OCI-LY7 (cell line): Measurements from ENCODE around the gene KLF13. TPM values are rescaled to one million over a fixed set of nuclear protein-coding genes. Genes with fewer than 3 reads are reported as not detected.

ENCODE experiments used
- BruUV-seq: library from RNA; stranded (reverse); fragments of 400-500 nt; replicated peaks from 2 replicates; lab custom pipeline; 2021; lab: Mats Ljungman, UMichigan
- CTCF ChIA-PET: fragments of 300-600 bp; sonication (Branson Sonifier 250); formaldehyde crosslinking; loops from one replicate; lab custom pipeline; 2022; ENCODE audit warnings: antibody characterized with exemption; ENCODE audit not compliant: unreplicated experiment; lab: Charles Lee
- POLR2A ChIA-PET: fragments of 300-600 bp; sonication (Branson Sonifier 250); formaldehyde crosslinking; loops from one replicate; lab custom pipeline; 2022; ENCODE audit warnings: antibody characterized with exemption; lab: Charles Lee
- DNase-seq: peaks from one replicate; pipeline ENCODE4 v3.0.0-alpha.2; 2015; ENCODE audit warnings: low spot score
- H2AFZ ChIP-seq: fragments of 200-600 bp; sonication (generic), shearing (Covaris generic); 2 replicates; pipeline ENCODE4 v1.6.1; 2014; ENCODE audit warnings: mild to moderate bottlenecking, antibody characterized with exemption, low read length, moderate library complexity
- H3K27ac ChIP-seq: fragments of 200-600 bp; sonication (generic); 2 replicates; pipeline ENCODE4 v1.5.1; 2014; ENCODE audit warnings: mixed run types, low read depth, mild to moderate bottlenecking, moderate library complexity, low read length, inconsistent platforms; ENCODE audit not compliant: poor library complexity, severe bottlenecking
- H3K36me3 ChIP-seq: fragments of 200-600 bp; sonication (generic); 2 replicates; pipeline ENCODE4 v1.6.1; 2014; ENCODE audit warnings: mild to moderate bottlenecking, antibody characterized with exemption, low read length, moderate library complexity, mixed read lengths; ENCODE audit not compliant: insufficient read depth
- H3K4me1 ChIP-seq: fragments of 200-600 bp; sonication (generic); 2 replicates; pipeline ENCODE4 v1.5.1; 2014; ENCODE audit warnings: mild to moderate bottlenecking, low read length; ENCODE audit not compliant: insufficient read depth, poor library complexity, severe bottlenecking
- H3K4me2 ChIP-seq: fragments of 200-600 bp; sonication (generic); 2 replicates; pipeline ENCODE4 v1.6.1; 2014; ENCODE audit warnings: mild to moderate bottlenecking, low read length
- H3K4me3 ChIP-seq: fragments of 200-600 bp; sonication (generic); 2 replicates; pipeline ENCODE4 v1.5.1; 2014; ENCODE audit warnings: mild to moderate bottlenecking, low read depth, low read length; ENCODE audit not compliant: poor library complexity, severe bottlenecking
- H3K79me2 ChIP-seq: fragments of 200-600 bp; sonication (generic); 2 replicates; pipeline ENCODE4 v1.6.1; 2016; ENCODE audit warnings: low read depth, mild to moderate bottlenecking, low read length, moderate library complexity, mixed read lengths; ENCODE audit not compliant: insufficient read depth
- H3K9me2 ChIP-seq: fragments of 200-600 bp; sonication (generic); 2 replicates; pipeline ENCODE4 v1.6.1; 2016; ENCODE audit warnings: mild to moderate bottlenecking, low read length, mixed read lengths; ENCODE audit not compliant: insufficient read depth
- H3K9me3 ChIP-seq: fragments of 200-600 bp; sonication (generic); 2 replicates; pipeline ENCODE4 v1.6.1; 2014; ENCODE audit warnings: mild to moderate bottlenecking, mixed run types, low read length, mixed read lengths
- H4K20me1 ChIP-seq: fragments of 200-600 bp; sonication (generic); 2 replicates; pipeline ENCODE4 v1.6.1; 2014; ENCODE audit warnings: mild to moderate bottlenecking, antibody characterized with exemption, low read length, moderate library complexity, mixed read lengths; ENCODE audit not compliant: insufficient read depth
- CTCF ChIP-seq: fragments of 200-600 bp; sonication (generic); conservative IDR thresholded peaks from 2 replicates; pipeline ENCODE4 v1.5.1; 2014; ENCODE audit warnings: mild to moderate bottlenecking, antibody characterized with exemption, low read length, moderate library complexity, mixed read lengths
- EZH2phosphoT487 ChIP-seq: fragments of 200-600 bp; sonication (generic); IDR thresholded peaks from 2 replicates; pipeline ENCODE4 v1.6.1; 2018; ENCODE audit warnings: low read depth, borderline replicate concordance, mild to moderate bottlenecking, mixed run types, antibody characterized with exemption, low read length, moderate library complexity, mixed read lengths
- intact Hi-C: fragments of 100-400 bp; cut with micrococcal nuclease; formaldehyde crosslinking; loops from one replicate; pipeline ENCODE4 v1.10.0; 2022; ENCODE audit not compliant: unreplicated experiment
- total RNA-seq, 2 experiments: library from RNA; depleted of rRNA in 1 of 2; stranded (reverse); fragments of >200 nt in 1 of 2; shearing (Covaris generic) in 1 of 2; gene quantifications; 2 replicates each; pipeline ENCODE4 v1.2.3, GENCODE V29; 2014 to 2022

KLF13 gene
- total RNA-seq, 2 experiments from 2014 or later: 63.2 to 64.6 TPM

DNA sequence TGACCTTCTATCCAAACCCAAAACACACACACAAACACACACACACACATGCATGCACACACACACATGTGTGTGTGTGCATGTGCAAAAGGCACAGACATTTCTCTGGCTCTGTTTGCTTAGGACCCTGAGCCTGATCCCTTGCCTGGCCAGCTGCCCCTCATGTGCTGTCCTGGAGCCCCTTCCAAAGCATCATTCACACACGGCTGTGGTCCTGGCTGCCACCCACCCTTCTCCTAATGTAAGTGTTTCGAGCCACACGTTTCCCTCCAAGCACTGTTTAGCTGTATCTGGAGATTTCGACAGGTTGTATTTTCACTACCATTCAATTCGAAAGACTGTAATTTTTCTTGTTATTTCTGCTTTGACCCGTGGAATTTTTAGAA lies 45.8 kb upstream of the KLF13 start:
- TF ChIP-seq CTCF (no peak), EZH2phosphoT487 (no peak)
- ChIA-PET POLR2A (interaction anchor here (0.7 kb wide), 1 partner anchor 27 kb away, joined by 3 read pairs; no protein-coding TSS in a partner anchor), CTCF (no interaction called here)
- no peak overlapping the region for H3K4me2 ChIP-seq
- intact Hi-C loops: no loop called here
- BruUV-seq: no TSS peak
- H3K4me1 ChIP-seq: peaks cover 10% of the 10 kb centered on the region
- H2AFZ ChIP-seq: no peak overlapping the region
- H3K36me3 ChIP-seq: no peaks in the 10 kb centered on the region
- H3K79me2 ChIP-seq: no peaks in the 10 kb centered on the region
- H3K9me3 ChIP-seq: 0 out of 2 replicates have a peak, but pooled peaks cover 5% of the 10 kb centered on the region
- no peak overlapping the region for H3K27ac ChIP-seq
- no peak for DNase-seq
- no peaks in the 10 kb centered on the region for H3K9me2 ChIP-seq
- H4K20me1 ChIP-seq: no peaks in the 10 kb centered on the region
- no peak overlapping the region for H3K4me3 ChIP-seq

DNA sequence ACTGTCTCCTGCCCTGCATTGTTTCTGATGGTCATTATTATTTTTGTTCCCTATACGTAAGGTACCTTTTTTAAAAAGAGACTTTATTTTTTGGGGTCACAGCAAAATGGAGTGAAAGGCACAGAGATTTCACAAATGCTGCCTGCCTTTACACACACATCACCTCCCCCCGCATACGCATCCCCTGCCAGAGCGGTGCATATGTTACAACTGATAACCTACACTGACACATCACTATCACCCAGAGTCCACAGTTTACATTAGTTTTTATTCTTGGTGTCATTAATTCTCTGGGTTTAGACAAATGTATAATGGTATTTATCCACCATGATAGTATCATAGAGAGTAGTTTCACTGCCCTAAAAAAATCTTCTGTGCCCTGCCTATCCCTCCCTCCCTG lies 43.6 kb upstream of the KLF13 start:
- intact Hi-C loops: no loop called here
- Histone ChIP-seq H3K27ac (no peak overlapping the region), H3K4me3 (no peak overlapping the region), H3K36me3 (no peaks in the 10 kb centered on the region; the same call in 1 of the 2 replicates), H3K4me2 (no peak overlapping the region), H2AFZ (no peak overlapping the region), H3K9me2 (no peaks in the 10 kb centered on the region), H3K4me1 (peaks cover 12% of the 10 kb centered on the region), H3K9me3 (peaks cover 16% of the 10 kb centered on the region; the same call in 1 of the 2 replicates), H3K79me2 (no peaks in the 10 kb centered on the region), H4K20me1 (no peaks in the 10 kb centered on the region)
- TF ChIP-seq EZH2phosphoT487: no peak
- TF ChIP-seq CTCF: no peak
- ChIA-PET CTCF (no interaction called here), POLR2A (no interaction called here)
- BruUV-seq: no TSS peak
- no peak for DNase-seq

DNA sequence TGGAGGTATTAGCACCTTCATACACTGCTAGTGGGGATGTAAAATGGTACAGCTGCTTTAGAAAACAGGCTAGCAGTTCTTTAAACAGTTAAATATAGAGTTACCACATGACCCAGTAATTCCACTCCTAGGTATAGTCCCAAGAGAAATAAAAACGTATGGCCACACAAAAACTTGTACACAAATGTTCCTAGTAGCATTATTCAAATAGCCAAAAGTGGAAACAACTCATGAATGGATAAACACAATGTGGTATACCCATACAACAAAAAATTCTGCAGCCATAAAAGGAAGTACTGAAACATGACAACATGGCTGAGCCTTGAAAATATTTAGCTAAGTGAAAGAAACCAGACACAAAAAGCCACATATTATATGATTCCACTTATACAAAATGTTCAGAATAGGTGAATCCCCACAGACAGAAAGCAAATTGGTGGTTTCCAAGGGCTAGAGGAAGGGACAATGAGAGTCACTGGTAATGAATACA lies 40.8 kb upstream of the KLF13 start:
- ChIA-PET CTCF (no interaction called here), POLR2A (no interaction called here)
- H4K20me1 ChIP-seq: no peaks in the 10 kb centered on the region

More for the DNA sequence above, 40.8 kb upstream of the KLF13 start:
- Histone ChIP-seq H2AFZ (no peak overlapping the region), H3K79me2 (no peaks in the 10 kb centered on the region), H3K9me2 (no peaks in the 10 kb centered on the region), H3K27ac (no peak overlapping the region), H3K4me1 (peaks cover 6% of the 10 kb centered on the region), H3K4me2 (no peak overlapping the region), H3K4me3 (no peak overlapping the region), H3K36me3 (no peaks in the 10 kb centered on the region; the same call in 1 of the 2 replicates), H3K9me3 (peaks cover 20% of the 10 kb centered on the region; the same call in 1 of the 2 replicates)
- BruUV-seq: no TSS peak
- no peak for DNase-seq
- intact Hi-C loops: no loop called here
- no peak for TF ChIP-seq EZH2phosphoT487
